IPS-20b (cell line): Measurements from ENCODE around the gene MRPS25.

Source experiments
- H3K27ac ChIP-seq: one replicate; pipeline ENCODE4 v1.5.1; 2013; ENCODE audit warnings: low read length
- H3K27me3 ChIP-seq: 2 replicates; pipeline ENCODE4 v1.6.1; 2013; ENCODE audit warnings: mild to moderate bottlenecking, low read length, inconsistent platforms; ENCODE audit not compliant: insufficient read depth
- H3K36me3 ChIP-seq: 2 replicates; pipeline ENCODE4 v1.6.1; 2013; ENCODE audit warnings: low read depth, mild to moderate bottlenecking, inconsistent platforms, low read length, moderate library complexity; ENCODE audit not compliant: insufficient read depth
- H3K4me1 ChIP-seq: 2 replicates; pipeline ENCODE4 v1.6.1; 2013; ENCODE audit warnings: mild to moderate bottlenecking, control low read depth, inconsistent platforms, low read length, moderate library complexity; ENCODE audit not compliant: insufficient read depth
- H3K4me3 ChIP-seq: 2 replicates; pipeline ENCODE4 v1.5.1; 2013; ENCODE audit warnings: mild to moderate bottlenecking, low read length, inconsistent platforms
- H3K9ac ChIP-seq: 2 replicates; pipeline ENCODE4 v1.6.1; 2013; ENCODE audit warnings: low read depth, mild to moderate bottlenecking, inconsistent platforms, low read length, moderate library complexity
- H3K9me3 ChIP-seq: 2 replicates; pipeline ENCODE4 v1.6.1; 2013; ENCODE audit warnings: mild to moderate bottlenecking, low read depth, low read length, inconsistent platforms; ENCODE audit not compliant: insufficient read depth

Gene MRPS25

GRCh38 chr3:15098503-15099363 lies 33.6 kb upstream of the MRPS25 start, which contains the start of gene RBSN:
RBSN (minus strand) TSS chr3:15099148; CDS start chr3:15096120, 3,028 bp downstream.
- no peaks in the 10 kb centered on the region for H3K27me3 ChIP-seq
- H3K36me3 ChIP-seq: peaks cover 24% of the 10 kb centered on the region
- H3K27ac ChIP-seq: peak within 1 kb of the TSS; percentile 75
- peak within 1 kb of the TSS; percentile 93 for H3K4me3 ChIP-seq
- no peaks in the 10 kb centered on the region for H3K9me3 ChIP-seq
- H3K9ac ChIP-seq: peak within 1 kb of the TSS; percentile 92; the same call in 1 of the 2 replicates
- H3K4me1 ChIP-seq: peaks cover 4% of the 10 kb centered on the region

GRCh38 chr3:15097891-15098290 lies 32.8 kb upstream of the MRPS25 start:
- Histone ChIP-seq H3K9ac (peak overlapping the region; percentile 75; the same call in 1 of the 2 replicates), H3K4me3 (peak overlapping the region; percentile 93), H3K27me3 (no peaks in the 10 kb centered on the region), H3K4me1 (peaks cover 4% of the 10 kb centered on the region), H3K27ac (no peak overlapping the region), H3K36me3 (peaks cover 28% of the 10 kb centered on the region), H3K9me3 (no peaks in the 10 kb centered on the region)

- peaks cover 4% of the 10 kb centered on the region for H3K4me1 ChIP-seq
- no peaks in the 10 kb centered on the region for H3K9me3 ChIP-seq
- no peak overlapping the region for H3K27ac ChIP-seq
- no peak overlapping the region for H3K9ac ChIP-seq
- no peaks in the 10 kb centered on the region for H3K27me3 ChIP-seq
- H3K36me3 ChIP-seq: peaks cover 32% of the 10 kb centered on the region
- no peak overlapping the region for H3K4me3 ChIP-seq
Observed at GRCh38 chr3:15096046-15096445, 30.9 kb upstream of the MRPS25 start.

- H3K27me3 ChIP-seq: no peaks in the 10 kb centered on the region
- H3K4me1 ChIP-seq: peaks cover 4% of the 10 kb centered on the region
- H3K4me3 ChIP-seq: no peak overlapping the region
- H3K27ac ChIP-seq: no peak overlapping the region
- no peak overlapping the region for H3K9ac ChIP-seq
- peaks cover 41% of the 10 kb centered on the region for H3K36me3 ChIP-seq
- H3K9me3 ChIP-seq: no peaks in the 10 kb centered on the region
Observed at GRCh38 chr3:15094187-15094875, 29.2 kb upstream of the MRPS25 start.

GRCh38 chr3:15092686-15093085 lies 27.6 kb upstream of the MRPS25 start:
- Histone ChIP-seq H3K4me3 (no peak overlapping the region), H3K4me1 (peaks cover under 1% of the 10 kb centered on the region; the same call in 1 of the 2 replicates), H3K27me3 (no peaks in the 10 kb centered on the region), H3K9ac (no peak overlapping the region), H3K27ac (no peak overlapping the region), H3K9me3 (no peaks in the 10 kb centered on the region), H3K36me3 (peaks cover 47% of the 10 kb centered on the region)

- no peaks in the 10 kb centered on the region for H3K9me3 ChIP-seq
- H3K4me1 ChIP-seq: no peaks in the 10 kb centered on the region
- H3K4me3 ChIP-seq: no peak overlapping the region
- H3K9ac ChIP-seq: no peak overlapping the region
- H3K36me3 ChIP-seq: peaks cover 52% of the 10 kb centered on the region
- no peaks in the 10 kb centered on the region for H3K27me3 ChIP-seq
- no peak overlapping the region for H3K27ac ChIP-seq
Observed at GRCh38 chr3:15091575-15091974, 26.5 kb upstream of the MRPS25 start.

GRCh38 chr3:15089201-15089600 lies 24.1 kb upstream of the MRPS25 start:
- no peak overlapping the region for H3K9ac ChIP-seq
- H3K4me1 ChIP-seq: no peaks in the 10 kb centered on the region
- no peak overlapping the region for H3K27ac ChIP-seq
- H3K27me3 ChIP-seq: no peaks in the 10 kb centered on the region
- H3K36me3 ChIP-seq: peaks cover 53% of the 10 kb centered on the region
- no peaks in the 10 kb centered on the region for H3K9me3 ChIP-seq
- H3K4me3 ChIP-seq: no peak overlapping the region

GRCh38 chr3:15086699-15087098 lies 21.6 kb upstream of the MRPS25 start:
- no peaks in the 10 kb centered on the region for H3K9me3 ChIP-seq
- no peak overlapping the region for H3K27ac ChIP-seq
- no peak overlapping the region for H3K4me3 ChIP-seq
- no peak overlapping the region for H3K9ac ChIP-seq
- peaks cover 62% of the 10 kb centered on the region for H3K36me3 ChIP-seq
- no peaks in the 10 kb centered on the region for H3K27me3 ChIP-seq
- H3K4me1 ChIP-seq: no peaks in the 10 kb centered on the region

- Histone ChIP-seq H3K9ac (no peak overlapping the region), H3K27ac (no peak overlapping the region), H3K4me1 (no peaks in the 10 kb centered on the region), H3K9me3 (no peaks in the 10 kb centered on the region), H3K36me3 (peaks cover 66% of the 10 kb centered on the region), H3K4me3 (no peak overlapping the region), H3K27me3 (no peaks in the 10 kb centered on the region)
Observed at GRCh38 chr3:15086263-15086662, 21.1 kb upstream of the MRPS25 start.

GRCh38 chr3:15083252-15083651 lies 18.1 kb upstream of the MRPS25 start:
- Histone ChIP-seq H3K27ac (no peak overlapping the region), H3K4me1 (no peaks in the 10 kb centered on the region), H3K4me3 (no peak overlapping the region), H3K27me3 (no peaks in the 10 kb centered on the region), H3K36me3 (peaks cover 75% of the 10 kb centered on the region), H3K9ac (no peak overlapping the region), H3K9me3 (no peaks in the 10 kb centered on the region)

- H3K4me1 ChIP-seq: no peaks in the 10 kb centered on the region
- no peak overlapping the region for H3K9ac ChIP-seq
- H3K27ac ChIP-seq: no peak overlapping the region
- no peak overlapping the region for H3K4me3 ChIP-seq
- H3K27me3 ChIP-seq: no peaks in the 10 kb centered on the region
- peaks cover 87% of the 10 kb centered on the region for H3K36me3 ChIP-seq
- H3K9me3 ChIP-seq: no peaks in the 10 kb centered on the region
Observed at GRCh38 chr3:15081960-15082664, 17.0 kb upstream of the MRPS25 start.
